NCI-H345 (cell line): ENCODE data around the gene LIME1.

Experiments used
- DNase-seq: peaks from one replicate; lab custom pipeline; 2025; lab: John Stamatoyannopoulos, UW

Gene LIME1, protein sequence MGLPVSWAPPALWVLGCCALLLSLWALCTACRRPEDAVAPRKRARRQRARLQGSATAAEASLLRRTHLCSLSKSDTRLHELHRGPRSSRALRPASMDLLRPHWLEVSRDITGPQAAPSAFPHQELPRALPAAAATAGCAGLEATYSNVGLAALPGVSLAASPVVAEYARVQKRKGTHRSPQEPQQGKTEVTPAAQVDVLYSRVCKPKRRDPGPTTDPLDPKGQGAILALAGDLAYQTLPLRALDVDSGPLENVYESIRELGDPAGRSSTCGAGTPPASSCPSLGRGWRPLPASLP

GRCh38 chr20:63735859-63736718 is at the start of gene LIME1:
TSS of gene LIME1 (plus strand) at chr20:63736664. CDS start at chr20:63737550, 886 bp downstream.
- DNase-seq = no peak

DNA sequence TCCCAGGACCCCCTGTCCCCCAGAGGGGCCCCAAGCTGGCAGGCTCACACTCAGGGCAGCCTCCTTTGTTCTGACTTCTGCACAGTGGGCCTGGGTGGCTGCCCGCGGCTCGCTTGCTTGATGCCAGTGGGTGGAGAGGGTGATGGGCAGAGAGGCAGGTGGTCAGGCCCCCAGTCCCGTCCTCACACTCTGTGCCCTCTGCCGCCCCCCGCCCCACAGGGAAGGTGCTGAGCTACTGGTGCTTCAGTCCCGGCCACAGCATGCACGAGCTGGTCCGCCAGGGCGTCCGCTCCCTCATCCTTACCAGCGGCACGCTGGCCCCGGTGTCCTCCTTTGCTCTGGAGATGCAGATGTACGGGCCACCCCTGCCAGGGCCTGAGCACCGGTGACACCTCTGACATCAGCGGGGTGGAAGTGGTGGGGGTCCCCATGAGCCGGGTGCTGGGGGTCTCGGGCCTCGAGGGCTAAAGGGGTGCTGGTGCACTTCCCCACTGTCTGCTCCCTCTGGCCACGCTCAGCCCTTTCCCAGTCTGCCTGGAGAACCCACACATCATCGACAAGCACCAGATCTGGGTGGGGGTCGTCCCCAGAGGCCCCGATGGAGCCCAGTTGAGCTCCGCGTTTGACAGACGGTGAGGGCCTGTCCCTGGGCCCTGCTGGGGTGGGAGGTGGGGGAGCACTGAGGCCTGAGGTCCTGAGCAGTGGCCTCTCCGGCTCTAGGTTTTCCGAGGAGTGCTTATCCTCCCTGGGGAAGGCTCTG is 48.9 kb upstream of the LIME1 start:
- no peak for DNase-seq

GRCh38 chr20:63688228-63689045 is 48.0 kb upstream of the LIME1 start:
- DNase-seq = no peak

- no peak for DNase-seq
These were observed 47.1 kb upstream of the LIME1 start for GRCh38 chr20:63689046-63690002.

- no peak for DNase-seq
These were observed 46.2 kb upstream of the LIME1 start for GRCh38 chr20:63690003-63690897.

DNA sequence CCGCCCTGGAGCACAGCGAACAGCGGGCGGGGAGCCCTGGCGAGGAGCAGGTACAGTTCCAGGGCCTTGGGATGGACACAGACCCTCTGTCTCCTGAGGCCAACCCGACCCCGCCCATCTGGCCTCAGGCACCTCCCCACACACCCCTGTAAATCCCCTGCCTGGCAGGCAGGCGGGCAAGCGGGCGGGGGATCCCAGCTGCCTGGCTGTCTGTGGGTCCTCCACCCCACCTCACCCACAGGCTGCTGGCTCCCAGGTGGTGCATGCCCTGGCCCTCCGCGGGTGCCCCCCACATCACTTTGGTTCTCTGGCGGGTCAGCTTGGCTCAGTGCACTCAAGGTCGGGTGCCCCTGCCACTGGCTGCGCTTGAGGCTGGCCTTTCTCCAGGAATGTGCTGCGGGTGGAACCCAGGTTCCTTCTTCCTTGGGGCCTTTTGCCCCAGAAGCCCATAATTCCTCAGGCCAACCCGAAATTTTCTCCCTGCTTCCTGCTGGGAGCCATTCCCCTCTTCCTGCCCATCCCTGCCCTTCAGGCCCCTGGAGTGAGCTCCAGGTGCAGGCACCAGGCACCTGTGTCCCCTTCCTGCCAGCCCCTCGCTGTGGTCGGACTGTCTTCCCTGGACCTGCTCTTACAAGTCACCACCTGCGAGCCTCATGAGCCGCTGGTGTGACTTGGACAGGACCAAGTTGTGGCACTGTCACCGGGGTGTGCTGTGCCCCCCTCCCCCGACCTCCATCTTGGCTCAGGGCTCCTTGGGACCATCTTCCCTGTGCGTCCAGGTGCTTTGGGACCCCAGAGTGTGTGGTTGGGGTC is 45.4 kb upstream of the LIME1 start:
- DNase-seq = no peak

DNA sequence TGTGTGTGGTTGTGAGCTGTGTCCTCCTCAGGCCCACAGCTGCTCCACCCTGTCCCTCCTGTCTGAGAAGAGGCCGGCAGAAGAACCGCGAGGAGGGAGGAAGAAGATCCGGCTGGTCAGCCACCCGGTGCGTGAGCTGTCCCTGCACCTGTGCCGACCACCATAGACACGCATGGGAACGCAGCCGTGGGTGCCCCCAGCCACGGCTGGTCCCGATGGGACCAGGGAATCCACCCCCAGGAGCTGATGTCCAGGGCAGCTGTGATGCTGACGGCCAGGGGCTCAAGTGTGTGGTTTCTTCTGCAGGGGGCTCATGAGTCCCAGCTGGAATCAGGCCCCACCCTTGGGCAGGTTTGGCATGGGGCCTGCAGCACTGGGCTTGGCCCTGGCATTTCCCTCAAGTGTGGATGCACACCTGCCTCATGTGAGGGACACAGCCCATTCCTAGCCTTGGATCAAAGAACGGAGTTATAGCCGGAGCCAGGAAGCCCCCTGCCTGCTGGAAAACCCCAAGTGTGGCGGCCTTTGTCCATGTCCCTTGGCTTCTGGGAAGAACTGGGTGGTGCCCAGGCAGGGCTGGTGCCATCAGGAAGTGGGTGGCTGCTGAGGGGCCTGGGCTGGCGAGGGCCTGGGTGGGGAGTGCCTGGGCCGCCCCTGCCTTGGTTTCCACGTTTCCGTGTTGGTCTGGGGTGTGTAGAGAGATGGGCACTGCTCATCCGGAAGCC is 44.6 kb upstream of the LIME1 start:
- no peak for DNase-seq

DNA sequence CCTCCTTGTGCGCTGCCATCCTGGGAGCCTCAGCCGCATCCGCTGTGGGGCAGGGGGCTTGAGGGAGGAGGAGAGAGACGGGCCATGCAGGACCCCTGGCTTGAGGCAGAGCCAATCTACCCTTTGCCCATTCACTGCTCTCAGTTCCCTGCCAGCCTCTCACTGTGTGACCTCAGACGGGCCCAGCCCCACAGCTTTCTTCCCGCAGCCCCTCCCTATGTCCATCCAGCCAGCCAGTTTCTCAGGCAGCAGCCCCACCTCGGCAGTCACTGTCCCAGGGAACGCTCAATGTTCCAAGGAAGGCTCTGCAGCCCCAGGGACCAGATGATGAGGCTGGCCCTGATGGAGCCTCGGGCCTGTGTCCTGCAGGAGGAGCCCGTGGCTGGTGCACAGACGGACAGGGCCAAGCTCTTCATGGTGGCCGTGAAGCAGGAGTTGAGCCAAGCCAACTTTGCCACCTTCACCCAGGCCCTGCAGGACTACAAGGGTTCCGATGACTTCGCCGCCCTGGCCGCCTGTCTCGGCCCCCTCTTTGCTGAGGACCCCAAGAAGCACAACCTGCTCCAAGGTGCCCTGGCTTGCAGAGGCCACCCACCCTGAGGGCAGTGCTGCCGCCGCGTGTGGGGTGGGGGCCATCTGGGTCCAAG is 43.9 kb upstream of the LIME1 start:
- DNase-seq = no peak

GRCh38 chr20:63693083-63693732 is 43.3 kb upstream of the LIME1 start:
- no peak for DNase-seq

GRCh38 chr20:63693733-63694583 is 42.5 kb upstream of the LIME1 start:
- no peak for DNase-seq

- no peak for DNase-seq
These were observed 41.7 kb upstream of the LIME1 start for GRCh38 chr20:63694584-63695423.

- no peak for DNase-seq
These were observed 40.8 kb upstream of the LIME1 start for GRCh38 chr20:63695424-63696305.

GRCh38 chr20:63696306-63696627 is 40.2 kb upstream of the LIME1 start:
- no peak for DNase-seq
